Omental fat pad (tissue), 4 donors: ENCODE data around the gene DLG2. TPM values are rescaled to one million over a fixed set of nuclear protein-coding genes. Genes with fewer than 3 reads are reported as not detected.

Source experiments
- ATAC-seq: fragments of 150-250 bp; one replicate; pipeline ENCODE4 v1.9.1; 2016; ENCODE audit warnings: mild to moderate bottlenecking, moderate library complexity; ENCODE audit not compliant: low FRiP score
- DNase-seq: peaks from one replicate; pipeline ENCODE4 v3.0.0-alpha.2; 2019; ENCODE audit warnings: low spot score
- total RNA-seq, 4 donors: library from RNA; depleted of rRNA; stranded (reverse); fragments of >200 nt; gene quantifications; one replicate each; pipeline ENCODE4 v1.1.0, GENCODE V29; 2016
- TF ChIP-seq, protein P1 (sequence below), 3 donors: fragments of 450-650 bp; IDR thresholded peaks; one replicate each; pipeline ENCODE4 v1.5.1; 2016 to 2017; ENCODE audit warnings: antibody characterized with exemption in 3 of 3, mild to moderate bottlenecking in 3 of 3, moderate library complexity in 2 of 3

Gene DLG2
- total RNA-seq, 4 donors from 2014 or later: 4.8 to 13.2 (median 8.1) TPM

DNA sequence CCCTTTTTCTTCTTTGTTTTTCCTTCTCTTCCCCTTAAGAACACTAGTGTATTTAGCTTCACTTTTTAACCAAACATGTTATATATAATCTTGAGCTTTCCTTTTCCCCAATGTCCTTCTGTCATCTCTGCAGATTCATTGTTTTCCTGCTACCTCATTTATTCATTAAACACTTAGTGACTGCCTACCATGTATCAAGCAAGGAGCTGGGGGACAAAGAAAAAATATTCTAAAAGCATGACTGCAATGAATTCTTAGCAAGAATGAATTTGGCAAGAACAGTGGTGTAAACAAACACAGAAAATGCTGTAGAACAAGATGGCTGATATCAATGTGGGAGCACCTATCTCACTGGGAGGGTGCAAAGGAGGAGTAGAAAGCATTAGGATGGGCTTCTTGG lies 2094.0 kb downstream of the DLG2 start:
- TF ChIP-seq, protein P1, sequence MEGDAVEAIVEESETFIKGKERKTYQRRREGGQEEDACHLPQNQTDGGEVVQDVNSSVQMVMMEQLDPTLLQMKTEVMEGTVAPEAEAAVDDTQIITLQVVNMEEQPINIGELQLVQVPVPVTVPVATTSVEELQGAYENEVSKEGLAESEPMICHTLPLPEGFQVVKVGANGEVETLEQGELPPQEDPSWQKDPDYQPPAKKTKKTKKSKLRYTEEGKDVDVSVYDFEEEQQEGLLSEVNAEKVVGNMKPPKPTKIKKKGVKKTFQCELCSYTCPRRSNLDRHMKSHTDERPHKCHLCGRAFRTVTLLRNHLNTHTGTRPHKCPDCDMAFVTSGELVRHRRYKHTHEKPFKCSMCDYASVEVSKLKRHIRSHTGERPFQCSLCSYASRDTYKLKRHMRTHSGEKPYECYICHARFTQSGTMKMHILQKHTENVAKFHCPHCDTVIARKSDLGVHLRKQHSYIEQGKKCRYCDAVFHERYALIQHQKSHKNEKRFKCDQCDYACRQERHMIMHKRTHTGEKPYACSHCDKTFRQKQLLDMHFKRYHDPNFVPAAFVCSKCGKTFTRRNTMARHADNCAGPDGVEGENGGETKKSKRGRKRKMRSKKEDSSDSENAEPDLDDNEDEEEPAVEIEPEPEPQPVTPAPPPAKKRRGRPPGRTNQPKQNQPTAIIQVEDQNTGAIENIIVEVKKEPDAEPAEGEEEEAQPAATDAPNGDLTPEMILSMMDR (IDR thresholded peaks at IDR 0.05): no peak
- DNase-seq (no peak), ATAC-seq (no peak)

DNA sequence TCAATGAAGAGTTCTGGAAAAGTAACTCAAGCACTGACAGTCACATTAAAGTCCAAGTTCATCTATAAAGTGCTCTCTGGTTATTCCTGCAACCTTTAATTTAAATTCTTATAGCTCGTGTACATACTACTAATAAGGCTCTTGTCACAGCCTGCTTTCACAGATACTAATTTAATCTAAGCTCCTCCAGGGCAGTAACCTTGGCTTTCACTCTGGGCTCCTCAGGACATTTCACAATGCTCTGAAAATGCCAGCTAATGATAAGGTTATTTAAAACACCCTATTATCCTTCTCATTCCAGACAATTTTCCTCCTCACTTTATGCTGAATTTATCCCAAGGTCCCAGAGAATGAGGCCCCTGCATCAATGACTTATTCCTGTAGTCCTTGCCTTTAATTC lies 2098.3 kb downstream of the DLG2 start:
- ATAC-seq (no peak), DNase-seq (no peak)
- TF ChIP-seq, protein P1 (IDR thresholded peaks at IDR 0.05): no peak

DNA sequence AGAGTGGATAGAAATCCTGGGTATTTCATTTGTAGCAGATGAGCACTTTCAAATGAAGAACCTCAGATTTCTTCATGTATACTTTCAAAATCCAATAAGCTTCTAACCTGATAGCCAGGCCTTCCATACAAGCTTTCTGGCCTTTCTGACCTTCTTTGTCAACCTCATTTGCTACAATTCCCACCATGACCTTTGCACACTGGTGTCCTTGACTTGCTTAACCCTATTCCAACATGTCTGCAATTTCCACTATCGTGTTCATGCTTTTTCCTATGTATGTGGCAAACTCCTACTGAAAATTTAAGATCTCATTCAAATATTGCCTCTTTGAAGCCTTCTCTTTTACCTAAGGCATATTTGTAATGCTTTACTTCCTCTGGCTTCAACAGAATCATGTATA lies 2098.9 kb downstream of the DLG2 start:
- ATAC-seq (no peak), DNase-seq (no peak)
- TF ChIP-seq, protein P1 (IDR thresholded peaks at IDR 0.05): no peak

- TF ChIP-seq, protein P1 (IDR thresholded peaks at IDR 0.05): no peak
- DNase-seq: no peak
- no peak for ATAC-seq
Measured at GRCh38 chr11:83523676-83524075, 2103.5 kb downstream of the DLG2 start.

DNA sequence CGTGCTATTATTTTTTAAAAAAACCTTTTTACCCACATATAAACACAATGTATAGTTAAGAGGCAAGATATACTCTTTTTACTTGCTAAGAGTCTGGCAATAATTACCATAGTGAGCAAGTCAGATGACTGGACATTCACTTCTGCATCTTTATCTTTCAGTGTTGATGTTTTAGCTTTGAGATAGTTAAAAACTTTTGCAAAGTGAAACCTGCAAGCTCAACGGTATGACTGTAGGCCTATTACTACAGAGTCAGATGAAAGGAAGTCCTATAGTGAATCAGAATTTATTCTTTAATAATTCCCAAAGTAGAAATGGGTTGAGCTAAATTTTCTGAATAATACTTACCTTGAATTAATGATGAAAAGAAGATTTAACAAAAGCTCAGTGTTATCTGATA lies 2104.2 kb downstream of the DLG2 start:
- ATAC-seq (no peak), DNase-seq (no peak)
- TF ChIP-seq, protein P1 (IDR thresholded peaks at IDR 0.05): no peak

- ATAC-seq: no peak
- no peak for DNase-seq
- TF ChIP-seq, protein P1 (IDR thresholded peaks at IDR 0.05): no peak
Measured at GRCh38 chr11:83521647-83522596, 2105.2 kb downstream of the DLG2 start.

DNA sequence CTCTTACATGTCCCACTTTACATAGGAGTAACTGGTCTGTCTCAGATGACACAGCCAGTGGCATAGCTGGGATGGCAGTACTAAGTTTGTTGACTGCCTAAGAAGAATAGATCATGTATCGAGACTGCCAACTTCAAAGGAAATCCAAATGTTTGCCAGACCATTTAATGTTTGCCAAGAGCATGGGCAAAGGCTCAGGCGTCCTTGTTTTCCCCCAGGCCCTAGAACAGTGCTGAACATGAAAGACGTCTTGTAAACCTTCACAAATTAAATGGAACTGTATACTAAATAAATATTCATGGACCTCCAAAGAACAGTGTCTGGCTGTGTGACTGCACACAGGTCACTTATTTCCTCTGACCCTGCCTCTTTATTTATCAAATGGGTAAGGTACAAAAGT lies 2106.3 kb downstream of the DLG2 start:
- ATAC-seq (no peak), DNase-seq (no peak)
- TF ChIP-seq, protein P1 (IDR thresholded peaks at IDR 0.05): no peak
